NCI-H345 (cell line): ENCODE results near the gene BCL11B.
A peak's percentile ranks its signal among the peaks of the same experiment; 100 is the strongest.

Source experiments
- DNase-seq: peaks from one replicate; lab custom pipeline; 2025; lab: John Stamatoyannopoulos, UW

BCL11B gene

DNA sequence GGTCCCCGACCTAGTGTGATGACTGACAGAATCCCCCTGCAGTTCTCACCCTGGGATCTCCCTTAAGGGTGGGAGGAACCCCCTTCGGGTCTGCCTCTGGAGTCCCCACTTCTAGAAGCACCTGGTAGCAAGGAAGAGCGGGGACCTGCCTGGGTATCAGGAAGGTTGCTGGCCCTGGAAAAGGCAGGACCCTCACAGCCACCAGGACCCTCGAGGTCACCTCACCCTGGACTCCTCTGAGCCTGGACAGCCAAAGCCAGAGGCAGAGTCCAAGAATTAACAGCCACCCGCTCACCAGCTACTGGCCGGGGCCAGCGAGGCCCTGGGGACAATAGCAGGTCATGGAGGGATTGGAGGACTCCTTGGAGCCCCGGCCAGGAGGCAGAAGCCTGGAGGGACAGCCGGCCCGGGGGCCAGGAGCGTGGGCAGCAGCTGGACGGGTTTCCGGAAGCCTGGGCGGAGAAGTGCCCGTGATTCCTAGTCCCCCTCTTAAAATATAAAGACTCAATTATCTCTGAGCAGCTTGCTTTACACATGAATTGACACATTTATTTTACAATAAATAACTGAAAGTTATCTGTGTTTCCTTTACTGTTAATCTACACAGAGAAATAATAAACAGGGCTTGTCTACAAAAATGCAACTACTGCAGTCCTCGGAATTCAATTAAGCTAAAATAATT lies 17.5 kb downstream of the BCL11B start:
- no peak for DNase-seq

DNA sequence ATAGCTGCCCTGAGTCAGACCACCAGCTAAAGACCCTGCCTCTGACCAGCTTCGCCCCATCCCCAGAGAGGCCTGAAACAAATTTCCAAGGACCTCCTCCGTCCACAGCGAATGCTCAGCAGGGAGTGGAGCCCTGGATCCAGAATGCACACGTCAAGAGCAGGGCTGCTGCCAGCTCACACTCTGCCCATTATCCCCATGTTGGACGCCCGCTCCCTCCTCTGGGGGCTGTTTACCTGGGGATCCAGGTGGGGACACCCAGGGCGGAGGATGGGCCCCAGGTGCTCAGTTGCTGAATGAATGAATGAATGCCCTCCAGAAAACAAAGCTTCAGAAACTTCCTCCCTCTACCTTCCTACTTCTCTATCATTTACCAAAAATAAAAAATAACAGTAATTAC lies 18.1 kb downstream of the BCL11B start:
- no peak for DNase-seq

DNA sequence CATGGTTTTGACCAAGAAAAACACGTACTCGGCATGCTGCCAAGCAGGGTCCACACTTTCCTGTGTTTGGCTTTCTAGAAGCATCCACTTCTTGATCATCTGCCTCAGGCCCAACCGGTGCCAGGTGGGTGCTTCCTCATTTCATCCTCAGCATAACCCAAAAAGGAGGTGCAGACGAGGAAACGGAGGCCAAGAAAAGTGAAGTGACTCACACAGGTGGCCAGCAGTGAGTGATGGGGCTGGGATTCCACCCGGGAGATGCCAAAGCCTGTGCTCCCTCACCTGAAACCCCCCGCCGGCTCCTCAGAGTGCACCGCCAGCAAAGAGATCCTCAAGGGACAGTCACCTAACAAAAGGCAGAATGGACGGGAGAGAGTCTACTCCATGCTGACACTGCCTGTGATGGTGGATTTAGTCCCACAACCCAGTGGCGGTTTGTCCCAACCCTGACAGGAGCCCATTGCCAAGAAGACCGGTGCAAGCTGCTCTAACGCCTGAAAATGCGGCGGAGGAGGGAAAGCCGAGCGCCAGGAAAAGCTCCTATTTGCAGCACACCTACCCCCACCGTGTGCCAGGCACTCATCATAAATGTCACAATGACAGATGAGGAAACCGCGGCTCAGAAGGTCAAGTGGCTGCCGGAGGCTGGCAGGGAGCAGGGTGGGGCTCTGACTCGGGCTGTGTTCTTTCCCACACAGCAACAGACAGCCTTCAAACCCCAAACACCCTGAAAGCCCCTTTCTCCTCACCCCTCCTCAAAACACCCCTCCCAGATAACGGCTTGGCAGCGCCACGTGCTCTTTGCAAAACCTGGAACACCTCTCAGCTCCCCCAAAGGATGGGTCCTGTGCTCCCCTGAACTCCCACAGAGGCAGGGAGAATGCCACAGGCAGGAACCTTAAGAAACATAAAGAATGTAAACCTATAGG lies 18.8 kb downstream of the BCL11B start:
- peak; percentile 16 for DNase-seq

DNA sequence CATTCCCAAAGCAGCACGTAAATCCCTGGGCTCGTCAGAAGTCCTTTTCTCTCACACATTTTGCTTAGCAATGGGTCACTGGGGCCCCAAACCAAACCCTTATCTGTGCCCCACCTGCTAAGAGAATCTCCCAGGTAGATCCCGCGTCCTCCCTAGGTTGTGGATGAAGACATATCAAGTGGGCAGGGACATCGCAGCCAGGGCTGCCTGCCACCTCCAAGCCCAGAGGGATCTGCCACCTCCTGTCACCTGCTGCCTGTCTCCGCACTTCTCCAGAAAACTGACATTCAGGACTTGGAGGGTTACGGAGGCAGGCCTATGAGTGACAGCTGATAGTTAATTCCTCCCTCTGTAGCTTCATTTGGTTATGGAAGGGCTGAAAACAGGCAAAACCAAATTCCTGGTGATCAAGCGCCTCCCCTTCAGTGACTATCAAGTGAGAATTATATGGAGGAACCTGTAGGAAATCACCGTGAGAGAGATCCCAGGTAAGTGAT lies 19.5 kb downstream of the BCL11B start:
- no peak for DNase-seq

DNA sequence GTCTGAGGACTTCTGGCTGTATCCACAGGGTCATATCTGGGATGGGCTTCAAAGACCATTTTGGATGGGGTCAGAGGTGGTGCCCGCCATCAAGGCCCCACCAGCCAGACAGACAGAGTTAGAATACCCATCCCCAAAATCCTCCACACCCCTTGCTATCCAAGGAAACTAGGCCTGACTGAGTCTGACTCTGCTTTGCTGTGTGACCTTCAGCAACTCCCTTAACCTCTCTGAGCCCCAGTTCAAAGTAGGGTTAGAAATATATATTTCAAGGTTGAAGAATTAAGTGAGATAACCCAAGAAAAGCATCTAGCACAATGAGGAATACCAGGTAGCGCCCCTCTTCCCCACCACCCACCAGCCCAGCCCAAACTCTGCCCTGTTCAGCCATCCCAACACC lies 20.3 kb downstream of the BCL11B start:
- no peak for DNase-seq

DNA sequence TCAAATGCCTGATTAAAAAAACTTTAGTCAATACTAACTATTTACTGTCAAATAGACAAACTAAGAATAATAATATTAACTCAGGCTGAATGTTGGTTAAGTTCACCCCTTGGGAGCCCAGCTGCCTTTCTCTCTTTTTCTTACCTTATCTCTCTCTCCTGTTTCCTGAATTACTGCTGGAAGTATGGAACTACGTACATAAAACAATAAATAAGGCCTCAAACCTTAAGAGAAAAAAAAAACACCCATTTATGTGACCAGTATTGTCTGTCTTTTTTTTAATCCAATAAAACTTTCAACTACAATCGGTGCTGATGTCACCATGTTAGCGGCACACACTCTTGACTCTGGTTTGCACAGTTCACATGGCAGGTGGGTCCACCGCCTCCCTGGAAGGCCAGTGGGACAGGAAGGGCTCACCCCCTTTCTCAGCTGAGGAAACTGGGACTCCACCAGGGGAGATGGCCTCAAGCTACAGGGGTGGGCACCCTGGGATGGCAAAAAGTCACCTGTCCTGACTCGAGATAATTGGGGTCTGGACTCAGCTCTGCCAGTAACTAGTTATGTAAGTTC lies 21.3 kb downstream of the BCL11B start:
- no peak for DNase-seq

DNA sequence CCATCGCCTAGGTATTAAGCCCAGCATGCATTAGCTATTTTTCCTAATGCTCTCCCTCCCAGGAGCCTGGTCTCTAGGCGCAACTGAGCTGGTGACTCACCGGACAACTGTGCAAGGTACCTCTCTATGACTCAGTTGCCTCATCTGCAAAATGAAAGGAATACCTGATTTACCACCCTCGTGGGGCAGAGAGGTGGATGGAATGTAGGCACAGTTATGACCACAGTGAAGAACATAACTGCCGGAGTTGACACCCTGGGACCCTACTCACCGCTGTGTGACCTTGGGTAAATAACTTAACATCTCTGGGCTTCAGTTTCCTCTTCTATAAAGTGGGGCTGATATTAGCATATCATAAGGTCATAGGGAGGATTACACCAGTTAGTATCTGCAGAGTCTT lies 22.6 kb downstream of the BCL11B start:
- no peak for DNase-seq

DNA sequence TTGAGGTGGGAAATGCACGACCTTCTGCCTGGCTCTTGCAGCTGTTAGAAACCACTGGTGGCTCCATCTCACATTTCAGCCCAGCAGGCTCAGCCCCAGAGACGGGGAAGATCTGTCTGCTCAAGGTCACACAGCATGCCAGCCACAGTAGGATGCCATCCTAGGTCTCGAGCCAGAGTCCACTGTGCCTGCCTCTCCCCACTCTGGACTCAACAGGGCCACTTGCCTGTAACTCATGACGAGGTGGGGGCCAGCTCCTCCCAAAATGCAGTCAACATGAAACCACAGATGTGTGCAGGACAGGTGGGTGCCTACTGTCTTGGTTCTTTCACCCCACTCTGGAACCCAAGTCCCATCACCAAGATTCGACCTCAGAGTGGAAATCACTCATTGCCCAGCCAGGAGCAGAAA lies 23.2 kb downstream of the BCL11B start:
- no peak for DNase-seq

DNA sequence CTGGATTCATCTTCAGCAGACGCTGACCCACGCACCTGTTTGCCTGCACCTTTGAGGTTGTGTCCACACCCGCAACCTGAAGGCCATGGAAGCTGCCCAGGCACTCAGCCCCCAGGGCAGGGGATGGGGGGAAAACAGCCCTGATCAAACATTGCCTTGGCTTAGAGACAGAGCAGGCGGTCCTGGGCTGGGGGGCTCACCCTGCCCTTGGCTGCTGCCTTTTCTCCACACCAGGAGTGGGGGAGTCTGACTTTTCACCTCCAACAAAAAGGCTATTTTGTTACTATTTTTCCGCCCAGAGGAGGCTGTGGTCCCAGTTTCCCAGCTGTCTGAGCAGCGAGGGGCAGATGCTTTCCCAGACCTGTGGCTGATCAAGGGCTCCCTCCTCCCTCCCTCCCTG lies 24.2 kb downstream of the BCL11B start:
- no peak for DNase-seq

DNA sequence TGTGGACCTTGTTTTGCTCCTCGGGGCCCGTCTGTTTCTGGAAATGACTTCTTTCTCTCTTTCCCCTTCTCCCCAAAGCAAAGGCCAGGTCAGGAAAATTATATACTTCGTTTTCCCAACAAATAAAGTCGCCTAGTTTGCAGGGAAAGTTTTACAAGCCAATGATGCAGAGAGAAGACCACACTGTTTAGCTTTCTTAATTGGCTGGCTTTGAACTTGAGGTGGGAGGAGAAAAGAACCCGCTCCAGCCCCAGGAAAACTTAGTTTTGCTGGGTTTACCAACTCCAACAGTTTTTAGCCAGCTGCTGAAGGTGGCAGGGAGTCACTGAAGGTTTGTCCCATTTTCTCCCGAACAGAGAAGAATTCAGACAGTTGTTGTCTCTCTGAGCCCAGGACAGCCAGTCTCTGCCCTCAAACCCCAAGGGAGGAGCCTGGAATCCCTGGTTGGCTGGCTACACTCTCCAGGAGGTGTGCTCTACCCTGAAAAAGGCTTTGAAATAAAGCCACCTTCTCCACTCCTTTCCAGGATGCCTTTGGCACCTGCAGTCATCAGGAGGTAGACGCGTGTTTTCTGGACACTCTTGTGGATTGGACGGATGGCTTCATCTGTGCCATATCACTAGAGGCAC lies 24.8 kb downstream of the BCL11B start:
- DNase-seq, result no peak

DNA sequence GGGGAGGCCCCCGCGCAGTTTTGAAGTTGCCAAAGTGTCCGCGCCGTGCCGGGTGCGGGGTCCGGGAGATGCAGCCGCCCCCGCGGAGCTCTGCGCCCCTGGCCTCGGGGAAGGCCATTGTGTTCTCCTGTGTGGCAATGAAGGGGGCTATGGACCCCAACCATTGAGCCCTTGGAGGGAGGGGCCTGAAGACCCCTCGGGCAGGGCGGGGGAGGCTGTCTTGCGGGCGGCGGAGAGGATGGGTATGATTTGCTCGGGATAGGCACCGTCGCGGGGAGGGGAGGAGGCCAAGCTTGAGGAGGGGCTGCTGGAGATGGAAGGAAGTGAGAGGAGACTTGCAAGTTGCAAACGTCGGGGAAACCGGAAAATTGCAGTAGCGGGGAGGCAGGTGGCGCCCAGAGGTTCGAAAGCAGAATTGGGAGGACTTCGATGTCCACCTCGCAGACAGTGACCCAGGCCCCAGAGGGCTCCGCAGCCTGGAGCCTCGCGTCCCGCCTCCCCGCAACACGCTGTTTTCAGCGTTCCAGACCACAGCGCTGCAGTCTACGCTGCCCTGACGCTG lies 25.4 kb downstream of the BCL11B start:
- DNase-seq, result no peak

DNA sequence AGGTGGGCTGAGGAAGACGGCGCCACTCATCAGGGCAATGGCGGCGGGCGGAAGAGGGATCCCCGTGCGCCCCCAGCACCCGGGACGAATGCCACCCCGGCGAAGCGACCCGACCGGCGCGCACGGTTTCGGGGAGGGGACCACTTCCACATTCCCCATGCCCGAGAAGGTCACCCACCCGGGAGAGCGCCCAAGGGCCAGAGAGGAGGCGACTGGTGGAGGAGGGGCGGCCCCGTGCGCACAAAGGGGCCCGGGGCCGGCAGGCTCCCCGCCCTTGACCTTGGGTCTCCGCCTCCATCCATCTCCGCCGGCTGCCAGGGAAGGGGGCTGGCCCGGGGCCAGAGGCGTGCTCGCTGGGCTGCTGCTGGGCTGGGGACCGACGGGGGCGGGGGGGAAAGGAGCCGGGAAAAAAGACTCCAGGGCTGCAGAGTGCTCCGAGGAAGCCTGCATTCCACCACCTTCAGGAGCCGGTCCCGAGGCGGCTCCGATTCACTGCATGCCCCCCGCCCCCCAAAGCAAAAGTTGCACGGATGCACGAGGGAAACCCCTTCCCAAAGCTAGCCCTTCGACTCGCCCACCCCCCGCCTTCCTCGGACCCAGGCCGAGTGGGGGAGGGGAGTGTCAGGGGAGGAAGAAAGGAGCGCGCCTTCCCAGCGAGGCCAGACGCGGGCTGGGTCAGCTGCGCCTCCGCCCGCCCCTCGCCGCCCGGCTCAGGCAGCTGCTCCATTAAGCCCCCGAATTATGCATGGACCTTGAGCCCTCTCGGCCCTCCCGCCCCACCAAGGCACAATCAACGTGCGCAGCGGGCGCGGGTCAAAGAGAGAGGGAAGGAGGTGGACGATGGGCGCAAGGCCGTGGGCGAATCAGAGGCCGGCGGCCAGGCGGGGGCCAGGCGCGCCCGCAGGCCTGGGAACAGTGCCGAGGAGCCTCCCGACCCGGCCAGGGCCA lies 26.2 kb downstream of the BCL11B start:
- no peak for DNase-seq

DNA sequence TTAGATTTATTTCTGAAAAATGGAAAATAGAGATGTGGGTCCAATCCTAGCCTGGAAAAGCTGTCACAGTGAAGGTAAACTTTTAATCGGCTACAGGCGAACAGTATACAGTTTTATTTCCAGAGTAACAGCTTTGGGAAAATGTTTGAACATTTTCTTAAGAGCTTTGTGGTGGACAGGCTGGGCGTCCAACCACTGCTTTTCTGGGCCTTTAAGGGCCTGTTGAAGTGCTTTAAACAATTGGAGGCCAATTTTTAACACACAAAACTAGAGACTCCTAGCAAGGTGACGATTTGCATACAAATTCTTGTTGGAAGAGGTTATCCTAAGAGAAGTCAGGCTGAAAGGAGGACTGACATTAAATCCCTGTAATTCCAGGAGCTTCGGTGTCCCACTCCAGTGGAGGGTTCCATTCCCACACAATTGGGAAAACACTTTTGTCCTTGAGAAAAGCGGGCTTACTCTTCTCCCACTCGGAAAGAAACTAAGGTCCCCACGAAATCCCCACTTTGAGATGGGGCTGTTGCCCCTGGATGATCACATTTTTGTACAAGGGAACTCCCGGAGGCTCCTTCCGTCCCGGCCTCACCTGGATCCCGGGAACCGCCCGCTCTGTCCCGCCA lies 26.9 kb downstream of the BCL11B start:
- DNase-seq, result no peak

DNA sequence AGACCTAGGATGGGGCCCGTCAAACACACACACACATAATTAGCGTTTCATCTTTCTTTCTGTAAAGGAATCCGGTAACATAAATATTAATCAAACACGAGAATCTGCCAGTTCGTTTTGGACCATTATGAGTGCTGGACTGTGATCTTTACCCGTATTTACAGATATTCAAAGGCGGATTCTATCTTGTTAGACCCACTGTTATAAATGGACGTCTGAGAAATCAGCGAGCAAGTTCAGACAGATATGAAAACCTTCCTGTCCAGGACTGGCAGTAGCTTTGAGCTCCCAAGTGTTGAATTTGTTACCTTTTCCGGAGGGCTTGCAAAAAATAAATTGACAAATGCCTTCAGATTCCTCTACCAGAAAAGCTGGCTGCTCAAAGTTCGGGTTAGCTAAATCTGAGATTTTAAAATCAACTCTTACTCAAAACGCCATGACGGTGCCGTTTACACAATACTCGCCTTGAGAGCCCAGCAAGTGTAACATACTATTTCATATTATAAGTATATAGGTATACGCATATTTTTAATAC lies 27.6 kb downstream of the BCL11B start:
- no peak for DNase-seq

DNA sequence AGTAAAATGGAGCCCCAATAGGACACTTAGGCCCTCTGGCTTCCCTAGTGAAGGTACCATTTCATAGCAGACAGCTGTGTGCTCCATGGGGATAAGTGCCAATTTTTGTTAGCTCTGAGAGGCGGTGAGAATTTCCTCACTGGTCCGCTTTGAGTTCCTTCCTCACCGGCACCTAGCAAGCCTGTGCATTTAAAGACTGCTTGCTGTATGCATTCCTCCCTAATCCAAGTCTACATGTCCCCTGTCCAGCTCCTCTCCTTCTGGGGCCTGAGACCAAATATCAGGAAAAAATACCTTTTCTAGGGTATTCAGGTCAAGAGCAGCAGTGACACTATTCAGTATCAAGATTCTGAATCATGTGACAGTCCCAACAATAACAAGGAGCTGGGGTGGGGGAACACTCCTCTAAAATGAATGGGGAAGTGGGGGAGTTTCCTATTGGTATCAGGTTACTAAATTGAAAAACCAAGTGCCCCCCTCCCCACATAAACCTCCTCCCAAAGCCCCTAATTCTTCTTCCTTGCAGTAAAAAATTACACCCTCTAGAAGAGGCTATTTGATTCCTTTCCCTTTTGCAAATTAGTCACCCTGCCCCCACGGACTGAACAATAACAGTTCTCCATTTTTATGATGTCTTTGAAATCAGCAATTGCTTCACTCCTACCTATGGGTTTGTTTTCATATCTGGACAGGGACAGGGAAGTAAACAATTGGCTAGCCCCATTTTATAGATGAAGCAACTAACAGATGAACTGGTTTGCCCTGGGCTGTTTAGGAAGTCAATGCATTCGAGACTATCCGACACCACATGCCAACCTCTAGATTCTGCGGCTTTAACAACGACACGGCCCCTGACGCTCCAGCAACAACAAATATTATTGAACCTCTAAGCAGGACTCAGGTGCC lies 28.9 kb downstream of the BCL11B start:
- no peak for DNase-seq

DNA sequence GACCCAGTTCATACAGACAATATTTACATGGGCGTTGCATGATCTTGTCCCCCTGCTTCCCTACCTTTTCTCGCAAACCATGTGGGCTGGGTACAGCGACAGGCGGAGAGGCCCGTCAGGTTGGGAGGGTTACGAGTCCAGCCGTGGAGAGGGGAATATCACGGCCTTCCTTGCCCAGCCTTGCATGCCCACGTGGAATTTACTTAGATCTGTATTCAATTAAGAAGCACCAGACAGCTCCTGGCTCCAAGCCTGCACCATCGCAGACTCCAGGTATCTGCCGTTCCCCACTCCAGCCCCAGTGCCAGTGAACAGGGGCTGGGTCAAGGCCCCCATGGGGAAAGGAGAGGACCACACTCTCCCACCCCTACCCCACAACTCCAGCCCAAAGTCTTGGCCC lies 29.8 kb downstream of the BCL11B start:
- DNase-seq, result no peak

DNA sequence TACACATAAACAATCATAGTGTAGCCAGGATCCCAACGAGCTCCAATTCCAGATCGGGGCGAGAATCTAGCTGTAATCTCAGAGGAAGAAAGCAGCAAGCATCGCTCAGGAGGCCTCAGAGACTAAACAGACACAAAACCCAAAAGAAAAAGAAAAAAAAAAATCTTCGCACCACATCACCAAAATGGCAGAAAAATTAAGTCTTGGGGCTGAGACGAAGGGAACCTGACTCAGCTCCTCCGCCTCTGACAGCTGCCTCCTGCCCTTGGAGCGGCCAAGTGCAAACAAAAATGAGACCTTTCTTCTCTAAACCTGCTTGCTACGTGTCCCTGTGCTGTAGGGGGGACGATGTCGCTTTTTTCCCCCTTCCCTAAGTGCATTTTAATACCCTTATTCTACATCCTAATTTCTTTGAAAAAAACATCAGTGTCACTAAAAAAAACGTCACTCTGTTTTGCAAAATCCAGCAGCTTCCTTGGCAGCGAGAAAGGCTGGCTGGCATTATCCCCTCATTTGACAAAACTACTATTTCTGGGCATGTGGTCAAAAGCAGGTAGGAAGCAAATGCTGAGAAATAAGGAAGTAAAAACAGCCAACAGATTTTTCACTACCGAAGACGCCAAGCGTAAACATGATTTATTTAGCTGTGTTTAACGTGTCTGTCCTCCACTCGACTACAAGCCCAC lies 30.5 kb downstream of the BCL11B start:
- no peak for DNase-seq

DNA sequence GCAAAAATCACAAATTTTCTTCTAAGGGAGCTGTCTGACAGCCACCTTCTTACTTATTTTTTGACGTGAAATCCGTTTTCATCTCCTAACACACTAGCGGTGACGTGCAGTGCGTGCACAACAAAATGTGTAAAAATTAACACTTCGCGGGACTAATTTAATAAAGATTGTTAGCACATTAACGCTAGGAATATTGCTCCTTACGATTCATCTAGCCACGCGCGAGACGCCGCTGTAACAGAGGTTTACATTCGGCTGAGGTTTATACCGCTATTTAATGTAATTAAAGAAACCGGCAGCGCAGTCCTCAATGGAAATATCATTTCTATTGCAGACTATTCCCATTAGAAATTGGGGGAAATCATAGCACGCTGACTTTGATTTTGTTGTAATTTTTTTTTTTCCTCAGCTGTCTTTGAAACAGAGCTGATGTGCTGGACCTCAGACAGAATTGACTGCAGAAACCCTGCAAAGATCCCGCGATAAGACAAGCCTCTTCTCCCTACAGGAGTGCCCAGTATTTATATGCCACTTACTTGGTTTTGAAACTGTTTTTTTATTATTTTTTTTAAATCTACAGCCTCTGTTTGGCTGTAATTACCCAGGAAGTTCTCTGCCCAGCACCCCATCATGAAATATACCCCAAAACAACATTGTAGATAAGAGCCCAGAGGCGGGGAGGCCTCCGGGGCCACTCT lies 31.2 kb downstream of the BCL11B start:
- no peak for DNase-seq
